SH-SY5Y (cell line): ENCODE data around the gene CUEDC1.

ENCODE experiments used
- GATA2 ChIP-seq: IDR thresholded peaks from 2 replicates; pipeline ENCODE4 v1.6.1; 2011; ENCODE audit warnings: mild to moderate bottlenecking, low read depth, low read length
- GATA3 ChIP-seq: IDR thresholded peaks from 2 replicates; pipeline ENCODE4 v1.6.1; 2011; ENCODE audit warnings: low read depth, mild to moderate bottlenecking, low read length, moderate library complexity

GRCh38 chr17:57839571-57839923 lies 115.7 kb downstream of the CUEDC1 start:
- TF ChIP-seq GATA3 (no peak), GATA2 (no peak)
